NAMALWA (cell line): Measurements from ENCODE around the gene HID1.
"Not testable (repeated sequence)": the region's sequence is repeated elsewhere in the genome, so short reads cannot be mapped to it uniquely, and the experiment has no call there.

Source experiments
- DNase-seq: peaks from one replicate; pipeline ENCODE4 v3.0.0-alpha.2; 2015; ENCODE audit warnings: low spot score

HID1 gene

GRCh38 chr17:74998783-74999182 is 26.2 kb upstream of the HID1 start:
- no peak for DNase-seq

GRCh38 chr17:74995847-74996246 is 23.3 kb upstream of the HID1 start:
- DNase-seq: no peak

GRCh38 chr17:74994440-74994839 is 21.9 kb upstream of the HID1 start:
- no peak for DNase-seq

GRCh38 chr17:74992223-74992622 is 19.7 kb upstream of the HID1 start:
- no peak for DNase-seq

GRCh38 chr17:74990581-74991105 is 18.1 kb upstream of the HID1 start:
- DNase-seq: no peak

- no peak for DNase-seq
Measured at GRCh38 chr17:74987909-74988711, 15.6 kb upstream of the HID1 start.

GRCh38 chr17:74987418-74987908 is 14.9 kb upstream of the HID1 start, which contains the start of gene CDR2L:
TSS of gene CDR2L (plus strand) at chr17:74987632. CDS start at chr17:74988044, 412 bp downstream.
- peak; percentile 92 for DNase-seq

GRCh38 chr17:74986206-74986576 is 13.6 kb upstream of the HID1 start:
- no peak for DNase-seq

GRCh38 chr17:74982663-74983313 is 10.2 kb upstream of the HID1 start:
- DNase-seq: not testable (repeated sequence)

GRCh38 chr17:74981979-74982662 is 9.6 kb upstream of the HID1 start:
- peak; percentile 89 for DNase-seq

GRCh38 chr17:74981318-74981978 is 8.9 kb upstream of the HID1 start:
- no peak for DNase-seq

- no peak for DNase-seq
Measured at GRCh38 chr17:74979408-74980146, 7.0 kb upstream of the HID1 start.

- DNase-seq: no peak
Measured at GRCh38 chr17:74978240-74978639, 5.7 kb upstream of the HID1 start.

GRCh38 chr17:74977802-74978201 is 5.2 kb upstream of the HID1 start:
- DNase-seq: no peak

GRCh38 chr17:74975943-74976342 is 3.4 kb upstream of the HID1 start:
- no peak for DNase-seq

GRCh38 chr17:74972973-74973328 is 392 bp upstream of the HID1 start:
- DNase-seq: no peak

GRCh38 chr17:74971842-74972106 is 785 bp downstream of the HID1 start:
- DNase-seq: no peak

- no peak for DNase-seq
Measured at GRCh38 chr17:74971069-74971841, 1.3 kb downstream of the HID1 start.

- no peak for DNase-seq
Measured at GRCh38 chr17:74970395-74970794, 2.2 kb downstream of the HID1 start.

GRCh38 chr17:74969501-74969900 is 3.1 kb downstream of the HID1 start:
- not testable (repeated sequence) for DNase-seq

GRCh38 chr17:74968361-74968780 is 4.2 kb downstream of the HID1 start:
- no peak for DNase-seq
